HEK293T (cell line): Measurements from ENCODE around the gene TPD52L1.

ENCODE experiments used
- BHLHE40 ChIP-seq: fragments of 450-650 bp; IDR thresholded peaks from 2 replicates; pipeline ENCODE4 v1.6.1; 2016; ENCODE audit warnings: mild to moderate bottlenecking, moderate library complexity, borderline replicate concordance
- ELF4 ChIP-seq: fragments of 450-650 bp; IDR thresholded peaks from 2 replicates; pipeline ENCODE4 v1.6.1; 2017; ENCODE audit warnings: antibody characterized with exemption
- FOXM1 ChIP-seq: fragments of 450-650 bp; IDR thresholded peaks from 2 replicates; pipeline ENCODE4 v1.6.1; 2017; ENCODE audit warnings: mild to moderate bottlenecking, borderline replicate concordance
- PKNOX1 ChIP-seq: fragments of 450-650 bp; IDR thresholded peaks from 2 replicates; pipeline ENCODE4 v1.6.1; 2016
- SUZ12 ChIP-seq: fragments of 450-650 bp; IDR thresholded peaks from 2 replicates; pipeline ENCODE4 v1.6.1; 2016; ENCODE audit warnings: mild to moderate bottlenecking
- TARDBP ChIP-seq: fragments of 450-650 bp; IDR thresholded peaks from 2 replicates; pipeline ENCODE4 v1.6.1; 2016
- ZNF384 ChIP-seq: fragments of 450-650 bp; IDR thresholded peaks from 2 replicates; pipeline ENCODE4 v1.6.1; 2016

- TF ChIP-seq BHLHE40 (no peak), SUZ12 (no peak), ZNF384 (no peak), FOXM1 (no peak), PKNOX1 (no peak), ELF4 (no peak), TARDBP (no peak)
These were observed 84.2 kb downstream of the TPD52L1 start for GRCh38 chr6:125237764-125238163.
